OCI-LY3 (cell line): Measurements from ENCODE around the gene SPECC1.

Source experiments
- H2AFZ ChIP-seq: fragments of 200-600, 300-600 bp; shearing (Covaris generic); 2 replicates; pipeline ENCODE4 v1.6.0; 2014; ENCODE audit warnings: antibody characterized with exemption, low read depth, low read length
- H3K27ac ChIP-seq: fragments of 200-600, 300-600 bp; sonication (generic); 2 replicates; pipeline ENCODE4 v1.5.1; 2014; ENCODE audit warnings: mild to moderate bottlenecking, low read length, moderate library complexity, mixed read lengths
- H3K27me3 ChIP-seq: fragments of 200-600, 300-600 bp; sonication (generic); 2 replicates; pipeline ENCODE4 v1.6.1; 2014; ENCODE audit warnings: low read depth, low read length, mixed read lengths
- H3K36me3 ChIP-seq: fragments of 200-600, 300-600 bp; sonication (generic); replicated peaks from 2 replicates; pipeline ENCODE3; 2014; ENCODE audit warnings: low read depth, low read length, mixed read lengths
- H3K4me1 ChIP-seq: fragments of 300-600, 200-600 bp; sonication (generic); 2 replicates; pipeline ENCODE4 v1.6.1; 2014; ENCODE audit warnings: low read length, mixed read lengths
- H3K4me2 ChIP-seq: fragments of 200-600, 300-600 bp; sonication (generic); 2 replicates; pipeline ENCODE4 v1.6.1; 2014; ENCODE audit warnings: low read length, mixed read lengths
- H3K4me3 ChIP-seq: fragments of 300-600, 200-600 bp; sonication (generic); 2 replicates; pipeline ENCODE4 v1.5.1; 2014; ENCODE audit warnings: antibody characterized with exemption, mild to moderate bottlenecking, low read length, moderate library complexity
- H3K79me2 ChIP-seq: fragments of 300-600, 200-600 bp; shearing (Covaris generic); 2 replicates; pipeline ENCODE4 v1.6.1; 2014; ENCODE audit warnings: mild to moderate bottlenecking, low read length, mixed read lengths
- H3K9ac ChIP-seq: fragments of 300-600, 200-600 bp; shearing (Covaris generic); 2 replicates; pipeline ENCODE4 v1.6.0; 2014; ENCODE audit warnings: mild to moderate bottlenecking, low read length, moderate library complexity
- H3K9me3 ChIP-seq: fragments of 200-600, 300-600 bp; shearing (Covaris generic); 2 replicates; pipeline ENCODE4 v1.6.1; 2014; ENCODE audit warnings: low read length, mixed read lengths; ENCODE audit not compliant: insufficient read depth
- H4K20me1 ChIP-seq: fragments of 200-600, 300-600 bp; sonication (generic); 2 replicates; pipeline ENCODE4 v1.6.1; 2016; ENCODE audit warnings: low read length, mixed read lengths; ENCODE audit not compliant: insufficient read depth
- CTCF ChIP-seq: fragments of 200-600, 300-600 bp; sonication (generic); IDR thresholded peaks from 2 replicates; pipeline ENCODE4 v1.5.1; 2014; ENCODE audit warnings: antibody characterized with exemption, low read length, low read depth
- EZH2phosphoT487 ChIP-seq: fragments of 200-600 bp; shearing (Covaris generic); IDR thresholded peaks from 2 replicates; pipeline ENCODE4 v1.6.1; 2018; ENCODE audit warnings: antibody characterized with exemption, mixed run types, low read depth

The SPECC1 gene

GRCh38 chr17:20149251-20149650, 140.1 kb downstream of the SPECC1 start:
- TF ChIP-seq CTCF (no peak), EZH2phosphoT487 (no peak)
- H3K9ac ChIP-seq, result no peak overlapping the region
- no peaks in the 10 kb centered on the region for H4K20me1 ChIP-seq
- no peaks in the 10 kb centered on the region for H3K27me3 ChIP-seq
- H3K4me1 ChIP-seq, result peaks cover 10% of the 10 kb centered on the region
- no peaks in the 10 kb centered on the region for H3K36me3 ChIP-seq
- H3K4me3 ChIP-seq, result no peak overlapping the region
- no peak overlapping the region for H2AFZ ChIP-seq
- no peak overlapping the region for H3K4me2 ChIP-seq
- H3K79me2 ChIP-seq, result no peaks in the 10 kb centered on the region
- no peaks in the 10 kb centered on the region for H3K9me3 ChIP-seq
- H3K27ac ChIP-seq, result no peak overlapping the region

GRCh38 chr17:20151174-20151573, 142.0 kb downstream of the SPECC1 start:
- H3K9me3 ChIP-seq, result no peaks in the 10 kb centered on the region
- no peak overlapping the region for H3K9ac ChIP-seq
- no peaks in the 10 kb centered on the region for H4K20me1 ChIP-seq
- no peaks in the 10 kb centered on the region for H3K36me3 ChIP-seq
- no peak overlapping the region for H3K4me3 ChIP-seq
- H3K79me2 ChIP-seq, result no peaks in the 10 kb centered on the region
- H3K27me3 ChIP-seq, result no peaks in the 10 kb centered on the region
- no peak overlapping the region for H2AFZ ChIP-seq
- H3K4me2 ChIP-seq, result no peak overlapping the region
- H3K4me1 ChIP-seq, result peaks cover 14% of the 10 kb centered on the region
- H3K27ac ChIP-seq, result no peak overlapping the region
- TF ChIP-seq CTCF (no peak), EZH2phosphoT487 (no peak)

- Histone ChIP-seq H3K4me3 (no peak overlapping the region), H4K20me1 (no peaks in the 10 kb centered on the region), H3K27me3 (no peaks in the 10 kb centered on the region), H3K27ac (no peak overlapping the region), H3K79me2 (no peaks in the 10 kb centered on the region), H3K9me3 (no peaks in the 10 kb centered on the region), H3K4me2 (peak overlapping the region; percentile 26; the same call in 1 of the 2 replicates), H2AFZ (no peak overlapping the region), H3K4me1 (peaks cover 14% of the 10 kb centered on the region), H3K9ac (no peak overlapping the region), H3K36me3 (no peaks in the 10 kb centered on the region)
- TF ChIP-seq EZH2phosphoT487, result no peak
- TF ChIP-seq CTCF, result no peak
These were observed 144.1 kb downstream of the SPECC1 start for GRCh38 chr17:20153231-20153630.

- no peaks in the 10 kb centered on the region for H4K20me1 ChIP-seq
- H2AFZ ChIP-seq, result no peak overlapping the region
- no peak overlapping the region for H3K4me2 ChIP-seq
- H3K79me2 ChIP-seq, result no peaks in the 10 kb centered on the region
- H3K9me3 ChIP-seq, result no peaks in the 10 kb centered on the region
- no peak overlapping the region for H3K4me3 ChIP-seq
- H3K4me1 ChIP-seq, result peaks cover 14% of the 10 kb centered on the region
- no peak overlapping the region for H3K27ac ChIP-seq
- TF ChIP-seq CTCF, result no peak
- TF ChIP-seq EZH2phosphoT487, result no peak
- H3K9ac ChIP-seq, result no peak overlapping the region
- H3K27me3 ChIP-seq, result no peaks in the 10 kb centered on the region
- H3K36me3 ChIP-seq, result no peaks in the 10 kb centered on the region
These were observed 145.3 kb downstream of the SPECC1 start for GRCh38 chr17:20154286-20155000.
